ENCODE results near the gene PHGDH. TPM values are rescaled to one million over a fixed set of nuclear protein-coding genes. Genes with fewer than 3 reads are reported as not detected.
A peak's percentile ranks its signal among the peaks of the same experiment; 100 is the strongest.

The PHGDH gene
- total and polyA plus RNA-seq, 2 of the 13 experiments (the other 11 are each of a cell fraction or from before 2014, with no cell fraction given) = 95.8 to 133 TPM

GRCh38 chr1:119766374-119766794 is 54.6 kb downstream of the PHGDH start (continued):
- TF ChIP-seq ZNF136 (CRISPR knock-in tag; IDR thresholded peaks at IDR 0.05; ENCODE audit: low read depth) (no peak), PRDM4 (CRISPR knock-in tag; IDR thresholded peaks at IDR 0.05; ENCODE audit: borderline replicate concordance) (no peak), ZNF670 (CRISPR knock-in tag; IDR thresholded peaks at IDR 0.05; ENCODE audit: borderline replicate concordance) (no peak)

- Histone ChIP-seq H3K4me3 (replicated peaks in 1 of 3; ENCODE audit: insufficient read depth in 1 of 3, low read depth in 2 of 3, low read length in 3 of 3) (peak overlapping the region in 1 of 3 experiments; percentile 25; a peak in 1 of 6 replicates), H3K9me3 (ENCODE audit: low read length) (no peaks in the 10 kb centered on the region), H4K20me1 (ENCODE audit: insufficient read depth, low read length) (no peaks in the 10 kb centered on the region), H2AFZ (ENCODE audit: low read length) (no peak overlapping the region), H3K9ac (ENCODE audit: insufficient read depth, low read depth, low read length) (peak overlapping the region; percentile 22; the same call in 1 of the 2 replicates), H3K79me2 (ENCODE audit: insufficient read depth, low read length) (no peaks in the 10 kb centered on the region), H3K27me3 (ENCODE audit: control insufficient read depth in 1 of 2, insufficient read depth in 2 of 2, low read length in 2 of 2) (peaks cover 0 to 2% of the 10 kb centered on the region in 2 experiments; a peak in 1 of 5 replicates), H3K4me2 (ENCODE audit: low read depth, low read length) (peak overlapping the region; percentile 65), H3K4me1 (ENCODE audit: insufficient read depth, low read length) (peaks cover 84% of the 10 kb centered on the region), H3K36me3 (replicated peaks in 1 of 2; ENCODE audit: control insufficient read depth in 1 of 2, insufficient read depth in 2 of 2, low read length in 2 of 2) (no peaks in the 10 kb centered on the region), H3K27ac (ENCODE audit: extremely low read length, insufficient read depth, low read length) (no peak overlapping the region)
- TF ChIP-seq ZNF652 (CRISPR knock-in tag; IDR thresholded peaks at IDR 0.05; ENCODE audit: borderline replicate concordance, low read depth) (peak; percentile 67; the same call in 1 of the 2 replicates), ZNF33B (CRISPR knock-in tag; IDR thresholded peaks at IDR 0.05) (no peak), EP300 (IDR thresholded peaks at IDR 0.05; ENCODE audit: low read depth in 2 of 2, low read length in 2 of 2) (peak in 1 of 2 experiments; percentile 11; a peak in 1 of 4 replicates), EP300 (CRISPR knock-in tag; IDR thresholded peaks at IDR 0.05; ENCODE audit: borderline replicate concordance) (no peak)
- ATAC-seq (no peak), DNase-seq (ENCODE audit: low spot score) (no peak), FAIRE-seq (peak; percentile 15)
- in situ Hi-C loops (cut with HindIII; ENCODE audit: extremely low pct_ligation_motif_present, low pct_unique_long_range_greater_than_20kb) = no loop called here
- BruUV-seq (replicated peaks) = no TSS peak
- POLR2A ChIA-PET = interaction anchor here (1.5 to 4.8 kb wide), 6 partner anchors 11 to 119 kb away, joined by 4 to 71 read pairs (median 16); partner anchors contain the start of genes PHGDH and ZNF697
- intact Hi-C loops (cut with micrococcal nuclease; ENCODE audit: unreplicated experiment) = no loop called here
- CTCF ChIA-PET (ENCODE audit: low intra/inter-chr PET ratio, low total read pairs) = no interaction called here
- 8% methylated on average over 2 of the region's 2 CpGs for WGBS (ENCODE audit: low lambda C conversion rate)
These were observed 55.8 kb downstream of the PHGDH start for GRCh38 chr1:119767486-119767885.

Data from HepG2 (cell line).